ENCODE results near the gene ACIN1.
A peak's percentile ranks its signal among the peaks of the same experiment; 100 is the strongest.

Gene ACIN1

GRCh38 chr14:23120541-23121251 is 25.8 kb upstream of the ACIN1 start:
- H3K36me3 ChIP-seq (ENCODE audit: control insufficient read depth, insufficient read depth, low read length, severe bottlenecking): no peaks in the 10 kb centered on the region
- DNase-seq (ENCODE audit: low read depth): peak; percentile 96
- no peaks in the 10 kb centered on the region for H3K27me3 ChIP-seq (replicated peaks; ENCODE audit: control insufficient read depth, insufficient read depth, low read length)
- no peak overlapping the region for H3K9ac ChIP-seq (ENCODE audit: low read length)
- H3K4me3 ChIP-seq (ENCODE audit: low read length): no peak overlapping the region
- H3K9me3 ChIP-seq (ENCODE audit: control insufficient read depth, low read length): no peaks in the 10 kb centered on the region
- peaks cover 32% of the 10 kb centered on the region for H3K4me1 ChIP-seq (ENCODE audit: control insufficient read depth, insufficient read depth, low read length)

DNA sequence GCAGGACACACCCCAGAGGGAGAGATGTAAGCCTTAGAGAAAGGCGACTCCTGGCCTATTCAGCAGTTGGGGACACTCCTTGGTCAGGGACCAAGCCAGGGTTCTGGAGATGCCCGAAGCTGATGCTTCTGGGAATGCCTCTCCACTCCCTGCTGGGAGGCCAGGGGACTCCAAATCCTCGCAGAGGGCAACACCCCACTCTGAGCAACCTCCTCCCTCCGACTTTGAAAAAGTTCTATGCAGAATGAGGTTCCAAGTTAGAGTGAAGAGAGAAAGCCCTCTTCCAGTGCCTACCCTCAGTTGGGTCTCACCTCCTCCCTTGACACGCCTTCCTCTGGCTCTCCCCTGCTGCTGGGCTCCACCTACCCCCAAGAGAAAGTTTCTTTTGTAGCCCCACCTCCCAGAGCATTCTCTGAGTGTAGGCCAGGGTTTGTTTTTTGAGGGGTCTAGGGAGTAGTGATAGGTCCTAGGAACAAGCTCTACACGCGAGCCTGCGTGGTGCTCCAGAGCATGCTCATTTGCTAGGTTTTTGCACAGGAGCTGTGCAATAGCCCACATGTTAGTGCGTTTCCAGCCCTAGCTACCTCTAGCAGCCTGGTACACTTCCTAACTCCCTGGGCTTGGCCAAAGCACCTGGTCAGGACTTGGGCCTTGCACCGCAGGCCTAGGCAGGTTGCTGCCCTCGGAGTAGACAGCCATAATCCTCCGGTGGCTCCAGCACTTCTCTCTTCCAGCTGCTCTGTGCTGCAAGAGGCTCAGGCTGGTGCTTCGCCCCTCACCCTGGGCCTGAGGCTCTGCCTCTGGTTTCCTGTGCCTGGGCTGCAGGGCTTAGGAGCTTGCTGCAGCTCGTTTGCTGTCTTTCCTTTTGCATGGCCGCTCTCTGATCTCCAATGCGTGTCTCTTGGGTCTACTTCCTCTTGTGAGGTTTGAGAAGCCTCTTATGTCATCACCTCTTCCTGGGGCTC is 24.7 kb upstream of the ACIN1 start:
- no peaks in the 10 kb centered on the region for H3K27me3 ChIP-seq (replicated peaks; ENCODE audit: control insufficient read depth, insufficient read depth, low read length)
- no peak for DNase-seq (ENCODE audit: low read depth)
- no peak overlapping the region for H3K9ac ChIP-seq (ENCODE audit: low read length)
- no peaks in the 10 kb centered on the region for H3K9me3 ChIP-seq (ENCODE audit: control insufficient read depth, low read length)
- no peaks in the 10 kb centered on the region for H3K36me3 ChIP-seq (ENCODE audit: control insufficient read depth, insufficient read depth, low read length, severe bottlenecking)
- no peak overlapping the region for H3K4me3 ChIP-seq (ENCODE audit: low read length)
- peaks cover 31% of the 10 kb centered on the region for H3K4me1 ChIP-seq (ENCODE audit: control insufficient read depth, insufficient read depth, low read length)

- H3K36me3 ChIP-seq (ENCODE audit: control insufficient read depth, insufficient read depth, low read length, severe bottlenecking): no peaks in the 10 kb centered on the region
- no peak for DNase-seq (ENCODE audit: low read depth)
- H3K4me1 ChIP-seq (ENCODE audit: control insufficient read depth, insufficient read depth, low read length): peaks cover 31% of the 10 kb centered on the region
- H3K9ac ChIP-seq (ENCODE audit: low read length): no peak within 1 kb of the TSS
- H3K9me3 ChIP-seq (ENCODE audit: control insufficient read depth, low read length): no peaks in the 10 kb centered on the region
- no peak within 1 kb of the TSS for H3K4me3 ChIP-seq (ENCODE audit: low read length)
- no peaks in the 10 kb centered on the region for H3K27me3 ChIP-seq (replicated peaks; ENCODE audit: control insufficient read depth, insufficient read depth, low read length)
Measured at GRCh38 chr14:23118506-23119362, 23.8 kb upstream of the ACIN1 start, which contains the start of gene CEBPE. CEBPE (minus strand) TSS chr14:23119255; CDS start chr14:23119091, 164 bp downstream.

- Histone ChIP-seq H3K9me3 (ENCODE audit: control insufficient read depth, low read length) (no peaks in the 10 kb centered on the region), H3K9ac (ENCODE audit: low read length) (no peak overlapping the region), H3K4me1 (ENCODE audit: control insufficient read depth, insufficient read depth, low read length) (peaks cover 37% of the 10 kb centered on the region), H3K27me3 (replicated peaks; ENCODE audit: control insufficient read depth, insufficient read depth, low read length) (no peaks in the 10 kb centered on the region), H3K4me3 (ENCODE audit: low read length) (no peak overlapping the region), H3K36me3 (ENCODE audit: control insufficient read depth, insufficient read depth, low read length, severe bottlenecking) (no peaks in the 10 kb centered on the region)
- no peak for DNase-seq (ENCODE audit: low read depth)
Measured at GRCh38 chr14:23117371-23118020, 22.6 kb upstream of the ACIN1 start.

GRCh38 chr14:23115918-23116317 is 21.0 kb upstream of the ACIN1 start:
- no peaks in the 10 kb centered on the region for H3K9me3 ChIP-seq (ENCODE audit: control insufficient read depth, low read length)
- no peak overlapping the region for H3K9ac ChIP-seq (ENCODE audit: low read length)
- H3K36me3 ChIP-seq (ENCODE audit: control insufficient read depth, insufficient read depth, low read length, severe bottlenecking): no peaks in the 10 kb centered on the region
- DNase-seq (ENCODE audit: low read depth): no peak
- peaks cover 32% of the 10 kb centered on the region for H3K4me1 ChIP-seq (ENCODE audit: control insufficient read depth, insufficient read depth, low read length)
- H3K4me3 ChIP-seq (ENCODE audit: low read length): no peak overlapping the region
- no peaks in the 10 kb centered on the region for H3K27me3 ChIP-seq (replicated peaks; ENCODE audit: control insufficient read depth, insufficient read depth, low read length)

- no peaks in the 10 kb centered on the region for H3K9me3 ChIP-seq (ENCODE audit: control insufficient read depth, low read length)
- peak; percentile 89 for DNase-seq (ENCODE audit: low read depth)
Measured at GRCh38 chr14:23115039-23115731, 20.2 kb upstream of the ACIN1 start.

GRCh38 chr14:23114669-23115038 is 19.7 kb upstream of the ACIN1 start:
- no peaks in the 10 kb centered on the region for H3K27me3 ChIP-seq (replicated peaks; ENCODE audit: control insufficient read depth, insufficient read depth, low read length)
- H3K4me3 ChIP-seq (ENCODE audit: low read length): peak overlapping the region; percentile 32
- DNase-seq (ENCODE audit: low read depth): no peak
- H3K36me3 ChIP-seq (ENCODE audit: control insufficient read depth, insufficient read depth, low read length, severe bottlenecking): no peaks in the 10 kb centered on the region
- peaks cover 32% of the 10 kb centered on the region for H3K4me1 ChIP-seq (ENCODE audit: control insufficient read depth, insufficient read depth, low read length)
- no peaks in the 10 kb centered on the region for H3K9me3 ChIP-seq (ENCODE audit: control insufficient read depth, low read length)
- no peak overlapping the region for H3K9ac ChIP-seq (ENCODE audit: low read length)

More at GRCh38 chr14:23115039-23115731, 20.2 kb upstream of the ACIN1 start:
- Histone ChIP-seq H3K4me3 (ENCODE audit: low read length) (no peak overlapping the region), H3K36me3 (ENCODE audit: control insufficient read depth, insufficient read depth, low read length, severe bottlenecking) (no peaks in the 10 kb centered on the region), H3K27me3 (replicated peaks; ENCODE audit: control insufficient read depth, insufficient read depth, low read length) (no peaks in the 10 kb centered on the region), H3K9ac (ENCODE audit: low read length) (no peak overlapping the region), H3K4me1 (ENCODE audit: control insufficient read depth, insufficient read depth, low read length) (peaks cover 32% of the 10 kb centered on the region)

DNA sequence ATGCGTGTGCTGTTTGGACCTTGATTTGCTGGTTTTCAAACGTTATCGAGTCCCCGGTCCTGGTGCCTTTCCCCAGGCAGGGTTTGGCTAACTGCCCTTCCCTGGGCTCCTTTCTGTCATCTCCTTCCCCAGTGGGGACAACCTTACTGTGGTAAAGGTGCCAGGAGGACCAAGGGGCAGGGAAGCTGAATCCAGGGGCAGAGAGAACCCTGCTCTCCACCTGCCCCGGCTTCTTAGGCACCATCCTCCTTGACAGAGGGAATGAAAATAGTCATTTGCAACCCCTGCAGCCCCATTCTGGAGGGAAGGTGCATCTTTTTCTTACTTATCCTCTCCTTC is 19.2 kb upstream of the ACIN1 start:
- no peak for DNase-seq (ENCODE audit: low read depth)
- Histone ChIP-seq H3K27me3 (replicated peaks; ENCODE audit: control insufficient read depth, insufficient read depth, low read length) (no peaks in the 10 kb centered on the region), H3K4me3 (ENCODE audit: low read length) (peak overlapping the region; percentile 32), H3K9ac (ENCODE audit: low read length) (peak overlapping the region; percentile 22), H3K36me3 (ENCODE audit: control insufficient read depth, insufficient read depth, low read length, severe bottlenecking) (no peaks in the 10 kb centered on the region), H3K4me1 (ENCODE audit: control insufficient read depth, insufficient read depth, low read length) (peaks cover 32% of the 10 kb centered on the region), H3K9me3 (ENCODE audit: control insufficient read depth, low read length) (no peaks in the 10 kb centered on the region)

- no peak overlapping the region for H3K4me3 ChIP-seq (ENCODE audit: low read length)
- no peaks in the 10 kb centered on the region for H3K9me3 ChIP-seq (ENCODE audit: control insufficient read depth, low read length)
- peak overlapping the region; percentile 22 for H3K9ac ChIP-seq (ENCODE audit: low read length)
- peaks cover 32% of the 10 kb centered on the region for H3K4me1 ChIP-seq (ENCODE audit: control insufficient read depth, insufficient read depth, low read length)
- peak; percentile 32 for DNase-seq (ENCODE audit: low read depth)
- no peaks in the 10 kb centered on the region for H3K27me3 ChIP-seq (replicated peaks; ENCODE audit: control insufficient read depth, insufficient read depth, low read length)
- no peaks in the 10 kb centered on the region for H3K36me3 ChIP-seq (ENCODE audit: control insufficient read depth, insufficient read depth, low read length, severe bottlenecking)
Measured at GRCh38 chr14:23113431-23114119, 18.6 kb upstream of the ACIN1 start.
